SK-N-SH (cell line): ENCODE measurements around the gene UBFD1. TPM values are rescaled to one million over a fixed set of nuclear protein-coding genes. Genes with fewer than 3 reads are reported as not detected.

ENCODE experiments used
- CTCF ChIA-PET: fragments of 300-600, 350-600 bp; formaldehyde crosslinking; extraction: SDS; loops from one replicate; lab custom pipeline; 2021; lab: Yijun Ruan, JAX
- POLR2A ChIA-PET: fragments of 350-600 bp; sonication (Branson Sonifier 250); formaldehyde crosslinking; extraction: SDS; loops from one replicate; lab custom pipeline; 2020; ENCODE audit warnings: antibody characterized with exemption, inconsistent platforms; lab: Yijun Ruan, JAX
- DNase-seq: peaks from one replicate; pipeline ENCODE4 v3.0.0; 2012
- H2AFZ ChIP-seq: fragments of 200-600 bp; sonication (generic); 2 replicates; pipeline ENCODE4 v1.8.1; 2016; ENCODE audit warnings: antibody characterized with exemption, mild to moderate bottlenecking, low read depth
- H3F3A ChIP-seq: fragments of 200-600 bp; sonication (generic); replicated peaks from 2 replicates; pipeline ENCODE3; 2016; ENCODE audit warnings: antibody characterized with exemption, mild to moderate bottlenecking; ENCODE audit not compliant: insufficient read depth
- H3K27ac ChIP-seq, 2 experiments: fragments of 200-500 bp in 1 of 2; fragments of 200-600 bp in 1 of 2; sonication (Bioruptor generic) in 1 of 2; sonication (generic), shearing (Covaris generic) in 1 of 2; 2 replicates each; pipeline versions ENCODE4 v1.5.1 to v1.6.1; 2014 to 2016; ENCODE audit warnings: low read depth in 2 of 2, inconsistent platforms in 1 of 2, low read length in 1 of 2, mild to moderate bottlenecking in 1 of 2, mixed read lengths in 1 of 2
- H3K27me3 ChIP-seq: fragments of 200-600 bp; sonication (generic), shearing (Covaris generic); 2 replicates; pipeline ENCODE4 v1.6.1; 2016; ENCODE audit warnings: mixed run types; ENCODE audit not compliant: insufficient read depth
- H3K36me3 ChIP-seq, 2 experiments: fragments of 200-500 bp in 1 of 2; fragments of 200-600 bp in 1 of 2; sonication (Bioruptor generic) in 1 of 2; sonication (generic) in 1 of 2; replicated peaks in 1 of 2; 2 replicates each; pipeline versions ENCODE3 to v1.5.1; 2014 to 2016; ENCODE audit warnings: low read length in 1 of 2, mild to moderate bottlenecking in 1 of 2; ENCODE audit not compliant: insufficient read depth in 2 of 2, control insufficient read depth in 1 of 2
- H3K4me1 ChIP-seq, 2 experiments: fragments of 200-500 bp in 1 of 2; fragments of 200-600 bp in 1 of 2; sonication (Bioruptor generic) in 1 of 2; sonication (generic), shearing (Covaris generic) in 1 of 2; 2 replicates each; pipeline versions ENCODE4 v1.5.1 to v1.6.1; 2014 to 2016; ENCODE audit warnings: low read depth in 1 of 2, low read length in 1 of 2, mixed run types in 1 of 2; ENCODE audit not compliant: insufficient read depth in 2 of 2, control insufficient read depth in 1 of 2
- H3K4me2 ChIP-seq: fragments of 200-600 bp; sonication (generic), shearing (Covaris generic); 2 replicates; pipeline ENCODE4 v1.6.1; 2017; ENCODE audit warnings: mixed run types
- H3K4me3 ChIP-seq, 2 experiments: fragments of 200-500 bp in 1 of 2; fragments of 200-600 bp in 1 of 2; sonication (Bioruptor generic) in 1 of 2; sonication (generic), shearing (Covaris generic) in 1 of 2; 2 replicates each; pipeline versions ENCODE4 v1.5.1 to v1.8.1; 2014 to 2016; ENCODE audit warnings: low read depth in 2 of 2, inconsistent platforms in 1 of 2, low read length in 1 of 2, mild to moderate bottlenecking in 1 of 2, mixed read lengths in 1 of 2, moderate library complexity in 1 of 2
- H3K79me2 ChIP-seq: fragments of 200-600 bp; sonication (generic); 2 replicates; pipeline ENCODE4 v1.8.1; 2017; ENCODE audit warnings: mild to moderate bottlenecking; ENCODE audit not compliant: insufficient read depth
- H3K9ac ChIP-seq: fragments of 200-600 bp; sonication (generic); 2 replicates; pipeline ENCODE4 v1.6.1; 2017; ENCODE audit warnings: mixed run types
- H3K9me2 ChIP-seq: fragments of 200-600 bp; sonication (generic); 2 replicates; pipeline ENCODE4 v1.6.1; 2017; ENCODE audit warnings: mixed run types
- H3K9me3 ChIP-seq: fragments of 200-600 bp; sonication (generic); 2 replicates; pipeline ENCODE4 v1.6.1; 2017; ENCODE audit warnings: mixed run types, mild to moderate bottlenecking, moderate library complexity
- H4K20me1 ChIP-seq: fragments of 200-600 bp; sonication (generic); 2 replicates; pipeline ENCODE4 v1.6.1; 2017; ENCODE audit warnings: mild to moderate bottlenecking, mixed run types; ENCODE audit not compliant: insufficient read depth
- FOSL2 ChIP-seq: IDR thresholded peaks from 2 replicates; pipeline ENCODE4 v1.4.0; 2012; ENCODE audit warnings: low read depth, mild to moderate bottlenecking, moderate library complexity, borderline replicate concordance
- FOXJ3 ChIP-seq: sonication (generic); formaldehyde crosslinking; IDR thresholded peaks from 2 replicates; pipeline ENCODE4 v1.5.1; 2020; ENCODE audit warnings: mild to moderate bottlenecking, missing genetic modification reagents
- FOXM1 ChIP-seq: IDR thresholded peaks from 2 replicates; pipeline ENCODE4 v1.4.0; 2012; ENCODE audit warnings: low read depth, mild to moderate bottlenecking
- GABPA ChIP-seq: IDR thresholded peaks from 2 replicates; pipeline ENCODE4 v1.4.0; 2012; ENCODE audit warnings: low read depth, mild to moderate bottlenecking
- GATA2 ChIP-seq: sonication (generic); formaldehyde crosslinking; IDR thresholded peaks from 2 replicates; pipeline ENCODE4 v1.5.0; 2020; ENCODE audit warnings: mild to moderate bottlenecking, missing genetic modification reagents
- JUND ChIP-seq: IDR thresholded peaks from 2 replicates; pipeline ENCODE4 v1.4.0; 2012
- MXI1 ChIP-seq: IDR thresholded peaks from 2 replicates; pipeline ENCODE4 v1.6.1; 2012; ENCODE audit warnings: mild to moderate bottlenecking, low read depth, low read length, improper control_type of control experiment
- NFIC ChIP-seq: IDR thresholded peaks from 2 replicates; pipeline ENCODE4 v1.4.0; 2012; ENCODE audit warnings: borderline replicate concordance
- RAD21 ChIP-seq: IDR thresholded peaks from 2 replicates; pipeline ENCODE4 v1.6.1; 2012; ENCODE audit warnings: mild to moderate bottlenecking, low read length
- RCOR1 ChIP-seq: fragments of 150-350 bp; IDR thresholded peaks from 2 replicates; pipeline ENCODE4 v1.6.1; 2017; ENCODE audit warnings: antibody characterized with exemption, low read length
- REST ChIP-seq: IDR thresholded peaks from 2 replicates; pipeline ENCODE4 v1.6.1; 2012; ENCODE audit warnings: mild to moderate bottlenecking, low read depth, low read length, moderate library complexity
- TAF1 ChIP-seq: IDR thresholded peaks from 2 replicates; pipeline ENCODE4 v1.6.1; 2012; ENCODE audit warnings: low read depth, mild to moderate bottlenecking, low read length, moderate library complexity, borderline replicate concordance
- TCF12 ChIP-seq: IDR thresholded peaks from 2 replicates; pipeline ENCODE4 v1.4.0; 2012
- WGBS: methylation state at CpG from one replicate; pipeline ENCODE4 v1.1.6; 2017; ENCODE audit warnings: low lambda C conversion rate; 5-methylcytosine and 5-hydroxymethylcytosine counted together
- polyA plus RNA-seq, 3 experiments: library from polyadenylated mRNA; depleted of rRNA; stranded (reverse); fragments of >200 nt; gene quantifications; 2 replicates each; pipeline ENCODE4 v1.2.3, GENCODE V29; 2012
- TF ChIP-seq, protein P1 (sequence below): fragments of 150-350 bp; IDR thresholded peaks from 2 replicates; pipeline ENCODE4 v1.6.1; 2017; ENCODE audit warnings: antibody characterized with exemption, low read length, low read depth, borderline replicate concordance
- TF ChIP-seq, protein P2 (sequence below): fragments of 200-600 bp; sonication (generic); IDR thresholded peaks from 2 replicates; pipeline ENCODE4 v1.6.1; 2017; ENCODE audit warnings: antibody characterized with exemption, mild to moderate bottlenecking, moderate library complexity
- TF ChIP-seq, protein P3 (sequence below): IDR thresholded peaks from 2 replicates; pipeline ENCODE4 v1.4.0; 2012; ENCODE audit warnings: low read depth, borderline replicate concordance
- TF ChIP-seq, protein P4 (sequence below): IDR thresholded peaks from 2 replicates; pipeline ENCODE4; 2012

The UBFD1 gene
- polyA plus RNA-seq, 1 of the 3 experiments (the other 2 are of a cell fraction): 66.1 TPM

GRCh38 chr16:23544436-23544835, 13.1 kb upstream of the UBFD1 start:
- H3K36me3 ChIP-seq: peaks cover 36 to 47% of the 10 kb centered on the region in 2 experiments
- POLR2A ChIA-PET: no interaction called here
- H3F3A ChIP-seq: peaks cover 2% of the 10 kb centered on the region
- 0 out of 4 replicates have a peak, but pooled peaks cover 0 to 4% of the 10 kb centered on the region in 2 experiments for H3K4me1 ChIP-seq
- H3K79me2 ChIP-seq: peaks cover 5% of the 10 kb centered on the region; the same call in 1 of the 2 replicates
- no peak overlapping the region for H3K4me3 ChIP-seq
- no peaks in the 10 kb centered on the region for H4K20me1 ChIP-seq
- H3K9ac ChIP-seq: no peak overlapping the region
- no peak for DNase-seq
- CTCF ChIA-PET: interaction anchor here (3.4 kb wide), 1 partner anchor 12 kb away, joined by 21 read pairs; the partner anchor contains the start of genes EARS2 and UBFD1
- no peak overlapping the region for H2AFZ ChIP-seq
- H3K9me2 ChIP-seq: no peaks in the 10 kb centered on the region
- H3K27me3 ChIP-seq: no peaks in the 10 kb centered on the region
- 97% methylated on average over 7 of the region's 14 CpGs for WGBS
- no peak overlapping the region for H3K27ac ChIP-seq
- H3K4me2 ChIP-seq: no peak overlapping the region
- H3K9me3 ChIP-seq: no peaks in the 10 kb centered on the region
- no peak for TF ChIP-seq JUND
- TF ChIP-seq, protein P1, sequence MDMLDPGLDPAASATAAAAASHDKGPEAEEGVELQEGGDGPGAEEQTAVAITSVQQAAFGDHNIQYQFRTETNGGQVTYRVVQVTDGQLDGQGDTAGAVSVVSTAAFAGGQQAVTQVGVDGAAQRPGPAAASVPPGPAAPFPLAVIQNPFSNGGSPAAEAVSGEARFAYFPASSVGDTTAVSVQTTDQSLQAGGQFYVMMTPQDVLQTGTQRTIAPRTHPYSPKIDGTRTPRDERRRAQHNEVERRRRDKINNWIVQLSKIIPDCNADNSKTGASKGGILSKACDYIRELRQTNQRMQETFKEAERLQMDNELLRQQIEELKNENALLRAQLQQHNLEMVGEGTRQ: no peak

GRCh38 chr16:23549938-23550337, 7.6 kb upstream of the UBFD1 start:
- Histone ChIP-seq H3F3A (no peaks in the 10 kb centered on the region), H3K4me3 (no peak overlapping the region), H2AFZ (no peak overlapping the region), H4K20me1 (no peaks in the 10 kb centered on the region), H3K36me3 (peaks cover 45 to 47% of the 10 kb centered on the region in 2 experiments), H3K9ac (no peak overlapping the region), H3K9me2 (no peaks in the 10 kb centered on the region), H3K9me3 (no peaks in the 10 kb centered on the region), H3K4me1 (no peaks in the 10 kb centered on the region), H3K79me2 (peaks cover 5% of the 10 kb centered on the region; the same call in 1 of the 2 replicates), H3K4me2 (no peak overlapping the region), H3K27ac (no peak overlapping the region), H3K27me3 (no peaks in the 10 kb centered on the region)
- DNase-seq: no peak
- CTCF ChIA-PET: no interaction called here
- POLR2A ChIA-PET: no interaction called here
- WGBS: 95% methylated on average over 5 of the region's 5 CpGs
- no peak for TF ChIP-seq GATA2
- no peak for TF ChIP-seq FOSL2
- TF ChIP-seq, protein P2, sequence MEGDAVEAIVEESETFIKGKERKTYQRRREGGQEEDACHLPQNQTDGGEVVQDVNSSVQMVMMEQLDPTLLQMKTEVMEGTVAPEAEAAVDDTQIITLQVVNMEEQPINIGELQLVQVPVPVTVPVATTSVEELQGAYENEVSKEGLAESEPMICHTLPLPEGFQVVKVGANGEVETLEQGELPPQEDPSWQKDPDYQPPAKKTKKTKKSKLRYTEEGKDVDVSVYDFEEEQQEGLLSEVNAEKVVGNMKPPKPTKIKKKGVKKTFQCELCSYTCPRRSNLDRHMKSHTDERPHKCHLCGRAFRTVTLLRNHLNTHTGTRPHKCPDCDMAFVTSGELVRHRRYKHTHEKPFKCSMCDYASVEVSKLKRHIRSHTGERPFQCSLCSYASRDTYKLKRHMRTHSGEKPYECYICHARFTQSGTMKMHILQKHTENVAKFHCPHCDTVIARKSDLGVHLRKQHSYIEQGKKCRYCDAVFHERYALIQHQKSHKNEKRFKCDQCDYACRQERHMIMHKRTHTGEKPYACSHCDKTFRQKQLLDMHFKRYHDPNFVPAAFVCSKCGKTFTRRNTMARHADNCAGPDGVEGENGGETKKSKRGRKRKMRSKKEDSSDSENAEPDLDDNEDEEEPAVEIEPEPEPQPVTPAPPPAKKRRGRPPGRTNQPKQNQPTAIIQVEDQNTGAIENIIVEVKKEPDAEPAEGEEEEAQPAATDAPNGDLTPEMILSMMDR: no peak
- TF ChIP-seq RCOR1: no peak
- TF ChIP-seq, protein P1: no peak
- TF ChIP-seq, protein P3, sequence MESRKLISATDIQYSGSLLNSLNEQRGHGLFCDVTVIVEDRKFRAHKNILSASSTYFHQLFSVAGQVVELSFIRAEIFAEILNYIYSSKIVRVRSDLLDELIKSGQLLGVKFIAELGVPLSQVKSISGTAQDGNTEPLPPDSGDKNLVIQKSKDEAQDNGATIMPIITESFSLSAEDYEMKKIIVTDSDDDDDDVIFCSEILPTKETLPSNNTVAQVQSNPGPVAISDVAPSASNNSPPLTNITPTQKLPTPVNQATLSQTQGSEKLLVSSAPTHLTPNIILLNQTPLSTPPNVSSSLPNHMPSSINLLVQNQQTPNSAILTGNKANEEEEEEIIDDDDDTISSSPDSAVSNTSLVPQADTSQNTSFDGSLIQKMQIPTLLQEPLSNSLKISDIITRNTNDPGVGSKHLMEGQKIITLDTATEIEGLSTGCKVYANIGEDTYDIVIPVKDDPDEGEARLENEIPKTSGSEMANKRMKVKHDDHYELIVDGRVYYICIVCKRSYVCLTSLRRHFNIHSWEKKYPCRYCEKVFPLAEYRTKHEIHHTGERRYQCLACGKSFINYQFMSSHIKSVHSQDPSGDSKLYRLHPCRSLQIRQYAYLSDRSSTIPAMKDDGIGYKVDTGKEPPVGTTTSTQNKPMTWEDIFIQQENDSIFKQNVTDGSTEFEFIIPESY: no peak
- no peak for TF ChIP-seq NFIC
- no peak for TF ChIP-seq TAF1
- TF ChIP-seq RAD21: no peak
- TF ChIP-seq, protein P4, sequence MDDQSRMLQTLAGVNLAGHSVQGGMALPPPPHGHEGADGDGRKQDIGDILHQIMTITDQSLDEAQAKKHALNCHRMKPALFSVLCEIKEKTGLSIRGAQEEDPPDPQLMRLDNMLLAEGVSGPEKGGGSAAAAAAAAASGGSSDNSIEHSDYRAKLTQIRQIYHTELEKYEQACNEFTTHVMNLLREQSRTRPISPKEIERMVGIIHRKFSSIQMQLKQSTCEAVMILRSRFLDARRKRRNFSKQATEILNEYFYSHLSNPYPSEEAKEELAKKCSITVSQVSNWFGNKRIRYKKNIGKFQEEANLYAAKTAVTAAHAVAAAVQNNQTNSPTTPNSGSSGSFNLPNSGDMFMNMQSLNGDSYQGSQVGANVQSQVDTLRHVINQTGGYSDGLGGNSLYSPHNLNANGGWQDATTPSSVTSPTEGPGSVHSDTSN: no peak
- TF ChIP-seq MXI1: no peak
- no peak for TF ChIP-seq JUND
- no peak for TF ChIP-seq GABPA
- TF ChIP-seq REST: no peak
- no peak for TF ChIP-seq TCF12
- TF ChIP-seq FOXJ3 (CRISPR knock-in tag): no peak
- TF ChIP-seq FOXM1: no peak
